ENCODE measurements around the gene RAP1A. TPM values are rescaled to one million over a fixed set of nuclear protein-coding genes. Genes with fewer than 3 reads are reported as not detected.

RAP1A gene
- total RNA-seq, 1 experiment from 2014 or later = 50.9 TPM

DNA sequence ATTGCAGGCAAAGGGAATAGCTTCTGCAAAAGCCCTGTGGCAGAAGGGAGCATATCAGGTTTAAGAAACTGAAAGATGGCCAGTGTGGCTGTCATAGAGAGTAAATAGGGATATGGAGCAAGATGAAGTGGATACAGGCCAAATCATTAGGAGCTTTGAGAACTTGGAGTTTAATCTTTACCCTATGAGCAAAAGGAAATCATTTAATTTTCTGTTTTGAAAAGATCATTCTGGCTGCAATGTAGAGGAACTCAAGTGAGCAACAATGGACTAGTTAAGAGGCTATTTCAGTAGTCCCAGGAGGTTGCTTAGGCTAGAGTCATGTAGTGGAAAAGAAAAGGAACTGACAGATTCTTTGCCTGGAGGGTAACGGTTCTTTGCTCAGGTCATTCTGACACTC, 47.2 kb downstream of the RAP1A start:
- Histone ChIP-seq H3K4me3 (ENCODE audit: low read depth, low read length, poor library complexity, severe bottlenecking) (no peak overlapping the region), H3K36me3 (ENCODE audit: insufficient read depth, low read length, poor library complexity, severe bottlenecking) (no peaks in the 10 kb centered on the region), H3K27ac (ENCODE audit: low read depth, low read length, poor library complexity, severe bottlenecking) (no peak overlapping the region), H3K9me3 (ENCODE audit: low read depth, low read length, poor library complexity, severe bottlenecking) (no peaks in the 10 kb centered on the region), H3K4me1 (ENCODE audit: insufficient read depth, low read length, poor library complexity, severe bottlenecking) (no peaks in the 10 kb centered on the region), H3K27me3 (replicated peaks; ENCODE audit: insufficient read depth, low read depth, low read length, poor library complexity) (no peaks in the 10 kb centered on the region)
- intact Hi-C loops (cut with micrococcal nuclease; ENCODE audit: unreplicated experiment) = no loop called here
- ChIA-PET CTCF (no interaction called here), POLR2A (ENCODE audit: low non-redundant PET) (no interaction called here)
- TF ChIP-seq EZH2 (IDR thresholded peaks at IDR 0.05; ENCODE audit: borderline replicate concordance, low read depth, low read length, poor library complexity, severe bottlenecking) = no peak
- TF ChIP-seq, protein P1, sequence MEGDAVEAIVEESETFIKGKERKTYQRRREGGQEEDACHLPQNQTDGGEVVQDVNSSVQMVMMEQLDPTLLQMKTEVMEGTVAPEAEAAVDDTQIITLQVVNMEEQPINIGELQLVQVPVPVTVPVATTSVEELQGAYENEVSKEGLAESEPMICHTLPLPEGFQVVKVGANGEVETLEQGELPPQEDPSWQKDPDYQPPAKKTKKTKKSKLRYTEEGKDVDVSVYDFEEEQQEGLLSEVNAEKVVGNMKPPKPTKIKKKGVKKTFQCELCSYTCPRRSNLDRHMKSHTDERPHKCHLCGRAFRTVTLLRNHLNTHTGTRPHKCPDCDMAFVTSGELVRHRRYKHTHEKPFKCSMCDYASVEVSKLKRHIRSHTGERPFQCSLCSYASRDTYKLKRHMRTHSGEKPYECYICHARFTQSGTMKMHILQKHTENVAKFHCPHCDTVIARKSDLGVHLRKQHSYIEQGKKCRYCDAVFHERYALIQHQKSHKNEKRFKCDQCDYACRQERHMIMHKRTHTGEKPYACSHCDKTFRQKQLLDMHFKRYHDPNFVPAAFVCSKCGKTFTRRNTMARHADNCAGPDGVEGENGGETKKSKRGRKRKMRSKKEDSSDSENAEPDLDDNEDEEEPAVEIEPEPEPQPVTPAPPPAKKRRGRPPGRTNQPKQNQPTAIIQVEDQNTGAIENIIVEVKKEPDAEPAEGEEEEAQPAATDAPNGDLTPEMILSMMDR (conservative IDR thresholded peaks at IDR 0.05; ENCODE audit: low read depth, low read length) = no peak
- no TSS peak for BruUV-seq (replicated peaks)
- DNase-seq (ENCODE audit: low spot score) = peak; percentile 15

DNA sequence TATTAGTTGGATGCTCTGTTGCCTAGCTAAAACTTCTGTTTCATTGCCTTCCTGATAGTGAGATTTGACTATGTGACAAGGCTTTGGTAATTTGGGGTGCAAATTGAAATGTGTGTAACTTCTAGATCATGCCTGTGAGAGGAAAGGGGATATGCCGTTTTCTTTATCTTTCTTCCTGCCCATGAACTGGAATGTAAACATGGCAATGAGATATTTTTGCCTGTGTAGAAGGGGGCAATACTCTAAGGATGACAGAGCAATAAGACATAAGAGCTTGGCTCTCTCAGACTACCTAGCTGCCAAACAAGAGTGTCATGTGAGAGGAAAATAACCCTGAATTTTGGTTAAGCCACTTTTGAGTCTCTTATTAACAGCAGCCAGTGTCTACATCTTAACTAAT, 49.7 kb downstream of the RAP1A start:
- Histone ChIP-seq H3K9me3 (ENCODE audit: low read depth, low read length, poor library complexity, severe bottlenecking) (no peaks in the 10 kb centered on the region), H3K4me1 (ENCODE audit: insufficient read depth, low read length, poor library complexity, severe bottlenecking) (no peaks in the 10 kb centered on the region), H3K27ac (ENCODE audit: low read depth, low read length, poor library complexity, severe bottlenecking) (no peak overlapping the region), H3K27me3 (replicated peaks; ENCODE audit: insufficient read depth, low read depth, low read length, poor library complexity) (no peaks in the 10 kb centered on the region), H3K4me3 (ENCODE audit: low read depth, low read length, poor library complexity, severe bottlenecking) (no peak overlapping the region), H3K36me3 (ENCODE audit: insufficient read depth, low read length, poor library complexity, severe bottlenecking) (no peaks in the 10 kb centered on the region)
- CTCF ChIA-PET = interaction anchor here (0.6 kb wide), 1 partner anchor 668 kb away, joined by 4 read pairs; no protein-coding TSS in a partner anchor
- intact Hi-C loops (cut with micrococcal nuclease; ENCODE audit: unreplicated experiment) = no loop called here
- BruUV-seq (replicated peaks) = no TSS peak
- TF ChIP-seq EZH2 (IDR thresholded peaks at IDR 0.05; ENCODE audit: borderline replicate concordance, low read depth, low read length, poor library complexity, severe bottlenecking) = no peak
- TF ChIP-seq, protein P1 (conservative IDR thresholded peaks at IDR 0.05; ENCODE audit: low read depth, low read length) = no peak
- DNase-seq (ENCODE audit: low spot score) = no peak
- POLR2A ChIA-PET (ENCODE audit: low non-redundant PET) = no interaction called here

DNA sequence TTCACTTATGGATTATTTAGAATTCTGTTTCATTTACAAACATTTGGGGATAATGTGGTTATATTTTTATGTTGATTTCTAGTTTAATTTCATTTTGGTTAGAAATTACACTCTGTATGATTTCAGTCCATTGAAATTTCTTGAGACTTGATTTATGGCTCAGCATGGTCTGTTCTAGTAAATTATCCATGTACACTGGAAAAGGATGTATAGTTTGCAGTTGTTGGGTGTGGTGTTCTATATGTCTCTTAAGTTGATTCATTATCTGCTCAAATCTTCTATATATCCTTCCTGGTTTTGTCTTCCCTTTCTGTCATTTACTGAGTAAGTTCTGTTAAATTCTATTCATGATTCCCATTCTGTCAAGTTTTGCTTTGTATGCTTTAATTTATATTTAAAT, 52.3 kb downstream of the RAP1A start:
- ChIA-PET POLR2A (ENCODE audit: low non-redundant PET) (no interaction called here), CTCF (no interaction called here)
- Histone ChIP-seq H3K27me3 (replicated peaks; ENCODE audit: insufficient read depth, low read depth, low read length, poor library complexity) (no peaks in the 10 kb centered on the region), H3K36me3 (ENCODE audit: insufficient read depth, low read length, poor library complexity, severe bottlenecking) (no peaks in the 10 kb centered on the region), H3K9me3 (ENCODE audit: low read depth, low read length, poor library complexity, severe bottlenecking) (no peaks in the 10 kb centered on the region), H3K4me1 (ENCODE audit: insufficient read depth, low read length, poor library complexity, severe bottlenecking) (no peaks in the 10 kb centered on the region), H3K4me3 (ENCODE audit: low read depth, low read length, poor library complexity, severe bottlenecking) (no peak overlapping the region), H3K27ac (ENCODE audit: low read depth, low read length, poor library complexity, severe bottlenecking) (no peak overlapping the region)
- intact Hi-C loops (cut with micrococcal nuclease; ENCODE audit: unreplicated experiment) = no loop called here
- no peak for DNase-seq (ENCODE audit: low spot score)
- no TSS peak for BruUV-seq (replicated peaks)
- TF ChIP-seq, protein P1 (conservative IDR thresholded peaks at IDR 0.05; ENCODE audit: low read depth, low read length) = no peak
- no peak for TF ChIP-seq EZH2 (IDR thresholded peaks at IDR 0.05; ENCODE audit: borderline replicate concordance, low read depth, low read length, poor library complexity, severe bottlenecking)

All from A673 (cell line).